PFSK-1 (cell line): ENCODE data around the gene TMEM79.

Source experiments
- FOXP2 ChIP-seq: optimal IDR thresholded peaks from 2 replicates; pipeline ENCODE3; 2011; ENCODE audit warnings: borderline replicate concordance, control low read depth, inconsistent platforms; ENCODE audit not compliant: insufficient read depth; ENCODE audit errors: extremely low read length, extremely low read depth
- POLR2AphosphoS5 ChIP-seq: IDR thresholded peaks from 2 replicates; pipeline ENCODE4 v1.6.1; 2012; ENCODE audit warnings: low read depth, mild to moderate bottlenecking, control low read depth, low read length, moderate library complexity
- SIN3A ChIP-seq: IDR thresholded peaks from 2 replicates; pipeline ENCODE4 v1.6.1; 2012; ENCODE audit warnings: mild to moderate bottlenecking, low read length, moderate library complexity, borderline replicate concordance; ENCODE audit not compliant: insufficient read depth
- TAF1 ChIP-seq: IDR thresholded peaks from 2 replicates; pipeline ENCODE4 v1.6.1; 2012; ENCODE audit warnings: low read length, control low read depth, borderline replicate concordance; ENCODE audit not compliant: insufficient read depth
- TF ChIP-seq, protein P1 (sequence below), 2 experiments: IDR thresholded peaks; 2 replicates each; pipeline versions ENCODE4 v1.6.1 to v1.8.0; 2011 to 2012; ENCODE audit warnings: low read depth in 2 of 2, low read length in 2 of 2, control low read depth in 1 of 2, inconsistent platforms in 1 of 2, mild to moderate bottlenecking in 1 of 2, moderate library complexity in 1 of 2; ENCODE audit not compliant: insufficient read depth in 1 of 2

The TMEM79 gene

DNA sequence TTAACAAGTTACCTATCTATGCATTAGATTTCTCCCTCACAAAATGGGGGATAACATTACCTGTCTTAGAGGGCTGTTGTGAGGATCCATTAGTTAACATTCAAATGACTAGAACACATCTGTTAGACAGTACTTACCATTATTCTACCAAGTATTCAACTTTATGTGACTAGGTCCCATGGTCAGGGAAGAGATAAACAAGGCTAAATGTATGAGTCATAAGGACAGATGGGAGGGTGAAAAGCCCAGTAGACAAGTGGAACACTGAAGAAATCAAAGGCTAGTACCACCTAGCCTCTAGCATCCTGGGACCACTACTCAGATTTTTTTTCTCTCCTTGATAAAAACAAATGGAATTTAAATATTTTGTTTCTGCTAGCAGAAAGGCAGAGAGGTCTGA is 24.0 kb downstream of the TMEM79 start:
- TF ChIP-seq POLR2AphosphoS5 (no peak), SIN3A (no peak), TAF1 (no peak), FOXP2 (no peak)
- TF ChIP-seq, protein P1, sequence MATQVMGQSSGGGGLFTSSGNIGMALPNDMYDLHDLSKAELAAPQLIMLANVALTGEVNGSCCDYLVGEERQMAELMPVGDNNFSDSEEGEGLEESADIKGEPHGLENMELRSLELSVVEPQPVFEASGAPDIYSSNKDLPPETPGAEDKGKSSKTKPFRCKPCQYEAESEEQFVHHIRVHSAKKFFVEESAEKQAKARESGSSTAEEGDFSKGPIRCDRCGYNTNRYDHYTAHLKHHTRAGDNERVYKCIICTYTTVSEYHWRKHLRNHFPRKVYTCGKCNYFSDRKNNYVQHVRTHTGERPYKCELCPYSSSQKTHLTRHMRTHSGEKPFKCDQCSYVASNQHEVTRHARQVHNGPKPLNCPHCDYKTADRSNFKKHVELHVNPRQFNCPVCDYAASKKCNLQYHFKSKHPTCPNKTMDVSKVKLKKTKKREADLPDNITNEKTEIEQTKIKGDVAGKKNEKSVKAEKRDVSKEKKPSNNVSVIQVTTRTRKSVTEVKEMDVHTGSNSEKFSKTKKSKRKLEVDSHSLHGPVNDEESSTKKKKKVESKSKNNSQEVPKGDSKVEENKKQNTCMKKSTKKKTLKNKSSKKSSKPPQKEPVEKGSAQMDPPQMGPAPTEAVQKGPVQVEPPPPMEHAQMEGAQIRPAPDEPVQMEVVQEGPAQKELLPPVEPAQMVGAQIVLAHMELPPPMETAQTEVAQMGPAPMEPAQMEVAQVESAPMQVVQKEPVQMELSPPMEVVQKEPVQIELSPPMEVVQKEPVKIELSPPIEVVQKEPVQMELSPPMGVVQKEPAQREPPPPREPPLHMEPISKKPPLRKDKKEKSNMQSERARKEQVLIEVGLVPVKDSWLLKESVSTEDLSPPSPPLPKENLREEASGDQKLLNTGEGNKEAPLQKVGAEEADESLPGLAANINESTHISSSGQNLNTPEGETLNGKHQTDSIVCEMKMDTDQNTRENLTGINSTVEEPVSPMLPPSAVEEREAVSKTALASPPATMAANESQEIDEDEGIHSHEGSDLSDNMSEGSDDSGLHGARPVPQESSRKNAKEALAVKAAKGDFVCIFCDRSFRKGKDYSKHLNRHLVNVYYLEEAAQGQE (IDR thresholded peaks at IDR 0.05; ENCODE audit: insufficient read depth in 1 of 2, low read depth in 2 of 2, low read length in 2 of 2), result no peak

DNA sequence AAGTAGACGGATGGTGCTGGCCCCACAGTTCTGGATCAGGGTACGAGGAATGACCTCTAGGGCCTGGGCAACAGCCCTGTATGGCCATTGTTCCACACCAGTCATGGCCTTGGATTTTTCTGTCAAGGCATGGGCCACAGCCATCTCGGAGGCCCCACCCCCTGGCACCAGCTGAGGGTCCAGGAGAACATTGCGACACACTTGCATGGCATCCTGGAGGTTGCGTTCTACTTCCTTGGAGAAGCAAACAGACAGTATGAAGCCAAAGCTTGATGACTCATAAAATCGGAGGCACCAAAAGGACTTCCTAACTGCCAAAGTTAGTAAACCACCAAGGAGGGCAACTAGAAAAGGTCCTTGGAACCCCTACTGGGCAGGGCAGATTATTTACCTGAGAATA is 26.8 kb downstream of the TMEM79 start:
- TF ChIP-seq SIN3A, result no peak
- peak; percentile 31 for TF ChIP-seq POLR2AphosphoS5

DNA sequence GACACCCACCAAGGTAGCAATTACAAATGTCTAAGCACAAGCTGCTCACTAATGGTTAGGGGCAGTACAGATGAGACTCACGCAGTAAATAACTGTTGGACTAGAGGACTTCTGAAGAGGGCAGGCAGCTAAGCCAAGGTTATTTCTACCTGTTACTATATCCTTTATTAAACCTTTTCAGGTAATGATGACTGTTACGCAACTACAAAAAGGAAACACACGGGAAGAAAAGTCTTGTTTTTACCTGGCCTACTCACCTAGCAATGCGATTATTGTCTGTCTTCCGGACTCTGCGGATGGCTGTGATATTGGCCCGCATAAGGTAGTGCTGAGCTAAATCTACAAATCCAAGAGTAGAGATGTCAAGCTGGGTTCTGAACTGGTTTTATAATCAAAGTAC is 32.8 kb downstream of the TMEM79 start:
- no peak for TF ChIP-seq FOXP2
- TF ChIP-seq, protein P1 (IDR thresholded peaks at IDR 0.05; ENCODE audit: insufficient read depth in 1 of 2, low read depth in 2 of 2, low read length in 2 of 2), result no peak
- no peak for TF ChIP-seq POLR2AphosphoS5
- no peak for TF ChIP-seq TAF1
- TF ChIP-seq SIN3A, result no peak

DNA sequence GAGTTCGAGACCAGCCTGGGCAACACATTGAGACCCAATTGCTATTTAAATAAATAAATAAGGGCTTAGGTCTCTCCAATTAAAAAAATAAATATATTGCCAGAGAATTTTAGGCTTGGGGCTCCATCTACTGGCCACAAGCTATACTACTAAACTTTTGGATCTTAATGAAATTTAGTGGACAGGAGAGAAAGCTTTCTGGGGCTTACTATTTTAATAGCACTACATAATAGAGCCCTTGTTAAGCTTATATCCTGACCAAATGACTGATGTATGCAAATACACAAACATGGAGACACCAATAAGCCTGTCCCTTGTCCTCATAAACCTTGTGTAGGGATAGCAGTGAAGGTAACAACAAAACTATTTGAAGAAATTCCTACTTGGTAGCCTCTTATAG is 35.5 kb downstream of the TMEM79 start:
- TF ChIP-seq FOXP2, result no peak
- TF ChIP-seq TAF1, result no peak
- TF ChIP-seq, protein P1 (IDR thresholded peaks at IDR 0.05; ENCODE audit: insufficient read depth in 1 of 2, low read depth in 2 of 2, low read length in 2 of 2), result no peak
- TF ChIP-seq POLR2AphosphoS5, result no peak
- no peak for TF ChIP-seq SIN3A

DNA sequence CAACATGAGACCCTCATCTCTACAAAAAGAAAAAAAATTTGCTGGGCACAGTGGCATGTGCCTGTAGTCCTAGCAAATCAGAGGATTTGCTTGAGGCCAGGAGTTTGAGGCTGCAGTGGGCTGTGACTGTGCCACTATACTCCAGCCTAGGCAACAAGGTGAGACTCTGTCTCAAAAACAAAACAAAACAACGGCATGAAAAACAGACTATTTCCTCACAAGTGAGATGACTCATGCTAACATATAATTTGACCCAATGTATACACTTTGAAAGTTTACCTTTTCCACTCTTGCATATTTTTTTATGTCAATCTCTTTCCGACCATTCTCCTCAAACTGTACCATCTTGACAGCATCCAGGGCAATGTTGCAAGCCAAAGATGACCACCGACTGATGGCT is 36.4 kb downstream of the TMEM79 start:
- TF ChIP-seq SIN3A, result no peak
- TF ChIP-seq FOXP2, result no peak
- TF ChIP-seq, protein P1 (IDR thresholded peaks at IDR 0.05; ENCODE audit: insufficient read depth in 1 of 2, low read depth in 2 of 2, low read length in 2 of 2), result no peak
- TF ChIP-seq POLR2AphosphoS5, result no peak
